GM20431 (cell line): Measurements from ENCODE around the gene TPBG.
"Not testable (repeated sequence)": the region's sequence is repeated elsewhere in the genome, so short reads cannot be mapped to it uniquely, and the experiment has no call there.

Experiments
- in situ Hi-C: fragments of 300-500 bp; cut with MseI, MboI; formaldehyde crosslinking; loops from one replicate; pipeline ENCODE4 v1.15.0; 2020; ENCODE audit warnings: low sequenced_read_pairs; ENCODE audit not compliant: unreplicated experiment

The TPBG gene

GRCh38 chr6:82372656-82373055 lies 9.0 kb downstream of the TPBG start:
- in situ Hi-C loops: no loop called here

- in situ Hi-C loops: no loop called here
Measured at GRCh38 chr6:82374516-82374915, 10.9 kb downstream of the TPBG start.

- in situ Hi-C loops: no loop called here
Measured at GRCh38 chr6:82376636-82377035, 13.0 kb downstream of the TPBG start.

GRCh38 chr6:82380566-82381185 lies 17.1 kb downstream of the TPBG start:
- in situ Hi-C loops: no loop called here

- in situ Hi-C loops: no loop called here
Measured at GRCh38 chr6:82381278-82381677, 17.7 kb downstream of the TPBG start.

- in situ Hi-C loops: no loop called here
Measured at GRCh38 chr6:82385102-82385501, 21.5 kb downstream of the TPBG start.

GRCh38 chr6:82385546-82385945 lies 21.9 kb downstream of the TPBG start:
- in situ Hi-C loops: no loop called here

- in situ Hi-C loops: no loop called here
Measured at GRCh38 chr6:82385961-82386360, 22.3 kb downstream of the TPBG start.

- in situ Hi-C loops: not testable (repeated sequence)
Measured at GRCh38 chr6:82394770-82395169, 31.2 kb downstream of the TPBG start.

- in situ Hi-C loops: no loop called here
Measured at GRCh38 chr6:82396964-82397751, 33.5 kb downstream of the TPBG start.

- in situ Hi-C loops: no loop called here
Measured at GRCh38 chr6:82397962-82398692, 34.5 kb downstream of the TPBG start.

GRCh38 chr6:82408952-82409431 lies 45.4 kb downstream of the TPBG start:
- in situ Hi-C loops: no loop called here

- in situ Hi-C loops: no loop called here
Measured at GRCh38 chr6:82410151-82410648, 46.6 kb downstream of the TPBG start.

GRCh38 chr6:82413868-82414267 lies 50.3 kb downstream of the TPBG start:
- in situ Hi-C loops: no loop called here

- in situ Hi-C loops: no loop called here
Measured at GRCh38 chr6:82415820-82416219, 52.2 kb downstream of the TPBG start.

- in situ Hi-C loops: no loop called here
Measured at GRCh38 chr6:82416346-82416745, 52.7 kb downstream of the TPBG start.
